Common myeloid progenitor, CD34-positive (primary cell): Measurements from ENCODE around the gene CHAF1A.

ENCODE experiments used
- CTCF ChIA-PET: fragments of 350-600 bp; sonication (Branson Sonifier 250); formaldehyde crosslinking; loops from one replicate; lab custom pipeline; 2021; ENCODE audit warnings: antibody characterized with exemption; lab: Charles Lee
- POLR2A ChIA-PET: fragments of 350-600 bp; sonication (Branson Sonifier 250); formaldehyde crosslinking; loops from one replicate; lab custom pipeline; 2021; ENCODE audit warnings: antibody characterized with exemption; lab: Charles Lee
- DNase-seq, 3 donors: peaks; one replicate each; pipeline versions ENCODE4 v3.0.0 to v3.0.0-alpha.2; 2013
- H3K27ac ChIP-seq, 2 experiments: 1 replicate in 1 of 2; 2 replicates in 1 of 2; pipeline ENCODE4 v1.7.0; 2013; ENCODE audit warnings: inconsistent platforms in 2 of 2, low read length in 2 of 2, mild to moderate bottlenecking in 2 of 2, low read depth in 1 of 2, moderate library complexity in 1 of 2; ENCODE audit not compliant: severe bottlenecking in 2 of 2, insufficient read depth in 1 of 2, poor library complexity in 1 of 2
- H3K27me3 ChIP-seq, 5 experiments: replicated peaks in 2 of 5; 1 replicate in 3 of 5; 2 replicates in 2 of 5; pipeline versions ENCODE4 v1.6.1 to v1.7.0; 2013; ENCODE audit warnings: low read length in 4 of 5, mild to moderate bottlenecking in 2 of 5, moderate library complexity in 2 of 5, inconsistent platforms in 1 of 5; ENCODE audit not compliant: insufficient read depth in 5 of 5, control insufficient read depth in 4 of 5
- H3K36me3 ChIP-seq, 4 experiments: 1 replicate in 2 of 4; 2 replicates in 2 of 4; pipeline versions ENCODE4 v1.6.1 to v1.7.0; 2013; ENCODE audit warnings: low read length in 3 of 4, control low read depth in 1 of 4, mild to moderate bottlenecking in 1 of 4; ENCODE audit not compliant: control insufficient read depth in 4 of 4, insufficient read depth in 4 of 4
- H3K4me1 ChIP-seq, 4 experiments: 1 replicate in 3 of 4; 2 replicates in 1 of 4; pipeline versions ENCODE4 v1.6.1 to v1.7.1; 2013; ENCODE audit warnings: low read length in 3 of 4, mild to moderate bottlenecking in 3 of 4, control low read depth in 1 of 4, inconsistent platforms in 1 of 4, moderate library complexity in 1 of 4; ENCODE audit not compliant: control insufficient read depth in 4 of 4, insufficient read depth in 4 of 4; ENCODE audit errors: control extremely low read depth in 1 of 4
- H3K4me3 ChIP-seq, 7 experiments: 1 replicate in 4 of 7; 2 replicates in 3 of 7; pipeline versions ENCODE4 v1.5.1 to v1.7.0; 2013; ENCODE audit warnings: mild to moderate bottlenecking in 7 of 7, low read length in 6 of 7, moderate library complexity in 6 of 7, inconsistent platforms in 2 of 7, low read depth in 2 of 7, control low read depth in 1 of 7; ENCODE audit not compliant: insufficient read depth in 4 of 7, control insufficient read depth in 1 of 7; ENCODE audit errors: extremely low read depth in 1 of 7
- H3K9me3 ChIP-seq, 5 experiments: 1 replicate in 4 of 5; 2 replicates in 1 of 5; pipeline versions ENCODE4 v1.6.1 to v1.7.1; 2013; ENCODE audit warnings: low read length in 4 of 5, mild to moderate bottlenecking in 2 of 5, inconsistent platforms in 1 of 5, low read depth in 1 of 5, moderate library complexity in 1 of 5; ENCODE audit not compliant: control insufficient read depth in 4 of 5, insufficient read depth in 2 of 5; ENCODE audit errors: control extremely low read depth in 1 of 5
- WGBS: methylation state at CpG from one replicate; pipeline ENCODE4 v1.1.5; 2013; ENCODE audit not compliant: insufficient coverage; 5-methylcytosine and 5-hydroxymethylcytosine counted together

CHAF1A gene

DNA sequence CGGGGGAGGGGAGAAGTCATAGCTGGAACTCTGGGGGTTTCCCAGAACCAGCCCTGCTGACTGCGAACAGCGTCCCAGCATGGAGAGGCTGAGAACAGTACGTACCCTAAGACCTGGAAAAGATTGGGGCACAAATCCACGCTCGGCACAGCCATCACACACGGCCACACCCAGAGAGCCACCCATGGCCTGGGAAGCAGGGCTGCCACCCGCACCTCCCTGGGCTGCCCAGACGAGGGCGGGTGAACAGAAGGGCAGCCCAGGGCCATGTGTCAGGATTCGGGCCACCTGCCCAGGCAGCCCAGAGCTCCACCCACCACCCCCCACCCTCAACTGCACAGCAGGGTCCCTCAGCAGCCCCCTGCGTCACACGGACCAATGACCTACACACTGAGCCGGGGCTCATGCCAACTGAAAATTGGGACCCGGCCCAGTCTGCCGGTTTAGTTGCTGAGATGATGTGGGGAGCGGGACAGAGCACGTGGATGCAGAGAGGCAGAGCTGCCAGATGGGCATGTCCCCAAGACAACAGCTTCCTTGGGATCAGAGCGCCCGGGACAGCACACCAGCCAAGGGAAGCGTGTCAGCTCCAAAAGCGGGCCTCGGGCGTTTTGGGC is 46.7 kb downstream of the CHAF1A start:
- POLR2A ChIA-PET = no interaction called here
- no peak overlapping the region for H3K27ac ChIP-seq
- H3K9me3 ChIP-seq = no peaks in the 10 kb centered on the region
- peaks cover 8 to 89% (median 67%) of the 10 kb centered on the region in 4 experiments for H3K36me3 ChIP-seq
- H3K4me3 ChIP-seq = no peak overlapping the region
- DNase-seq = no peak
- CTCF ChIA-PET = interaction anchor here (0.7 kb wide), 1 partner anchor 10 kb away, joined by 3 read pairs; no protein-coding TSS in a partner anchor
- H3K27me3 ChIP-seq = no peaks in the 10 kb centered on the region
- no peaks in the 10 kb centered on the region for H3K4me1 ChIP-seq
- WGBS = 95% methylated on average over 23 of the region's 24 CpGs

- no peaks in the 10 kb centered on the region for H3K4me1 ChIP-seq
- POLR2A ChIA-PET = no interaction called here
- H3K36me3 ChIP-seq = peaks cover 8 to 86% (median 65%) of the 10 kb centered on the region in 4 experiments
- H3K4me3 ChIP-seq = no peak overlapping the region
- no peak overlapping the region for H3K27ac ChIP-seq
- CTCF ChIA-PET = interaction anchor here (0.7 kb wide), 1 partner anchor 10 kb away, joined by 3 read pairs; no protein-coding TSS in a partner anchor
- no peaks in the 10 kb centered on the region for H3K9me3 ChIP-seq
- WGBS = 94% methylated on average over 8 of the region's 9 CpGs
- DNase-seq = no peak
- H3K27me3 ChIP-seq = no peaks in the 10 kb centered on the region
Observed at GRCh38 chr19:4449639-4450028, 47.2 kb downstream of the CHAF1A start.

- no peak for DNase-seq
- H3K4me3 ChIP-seq = no peak overlapping the region
- no peaks in the 10 kb centered on the region for H3K27me3 ChIP-seq
- POLR2A ChIA-PET = no interaction called here
- peak overlapping the region in 1 of 2 experiments; percentile 34 for H3K27ac ChIP-seq
- CTCF ChIA-PET = interaction anchor here (1.0 kb wide), 1 partner anchor 21 kb away, joined by 4 read pairs; no protein-coding TSS in a partner anchor
- no peaks in the 10 kb centered on the region for H3K9me3 ChIP-seq
- peaks cover 2 to 16% (median 13%) of the 10 kb centered on the region in 4 experiments for H3K4me1 ChIP-seq
- 95% methylated on average over 24 of the region's 24 CpGs for WGBS
- H3K36me3 ChIP-seq = peaks cover 5 to 58% (median 46%) of the 10 kb centered on the region in 4 experiments
Observed at GRCh38 chr19:4452230-4452990, 50.0 kb downstream of the CHAF1A start.

DNA sequence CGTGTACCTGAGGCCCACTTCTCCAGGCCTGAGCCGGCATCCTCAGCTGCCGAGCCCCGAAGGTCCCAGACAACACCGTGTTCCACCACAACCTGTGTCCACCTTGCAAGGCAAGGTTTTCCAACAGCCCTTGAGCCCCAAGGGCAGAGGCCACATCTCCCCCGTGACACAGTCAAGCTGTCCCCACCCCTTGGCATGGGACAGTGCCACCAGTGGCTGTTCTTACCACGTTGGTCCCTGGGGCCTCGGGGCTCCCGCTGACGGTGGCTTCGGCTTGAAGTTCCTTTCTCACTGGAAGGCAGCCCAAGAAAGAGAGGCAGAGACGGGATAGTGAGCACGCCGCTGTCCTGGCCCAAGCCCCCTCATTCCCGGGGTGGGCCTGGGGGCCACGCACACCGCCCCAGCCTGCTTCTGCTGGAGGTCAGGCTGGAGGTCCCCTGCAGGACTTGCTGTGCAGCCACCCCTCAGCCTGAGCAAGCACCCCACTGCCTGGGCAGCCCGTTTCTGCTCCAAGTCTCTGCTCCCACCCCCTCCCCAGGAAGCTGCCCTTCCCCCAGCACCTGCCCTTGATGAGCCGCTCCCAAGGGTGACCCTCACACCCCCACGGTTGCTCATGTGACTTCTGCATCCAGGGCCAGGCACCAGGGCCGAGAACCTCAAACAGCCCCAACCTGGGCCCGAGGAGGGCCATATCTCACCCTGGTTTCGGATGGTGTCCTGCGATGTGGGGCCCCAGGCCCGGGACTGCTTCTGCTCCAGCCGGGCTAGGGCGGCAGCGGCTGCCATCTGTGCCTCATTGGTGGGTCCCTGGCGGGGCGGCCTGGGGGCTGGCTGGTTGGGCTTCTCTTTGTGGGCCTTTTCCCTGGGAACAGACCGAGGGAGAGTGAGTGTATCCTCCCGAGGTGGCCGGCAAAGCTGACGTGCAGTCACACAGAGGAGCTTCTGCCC is 51.1 kb downstream of the CHAF1A start:
- POLR2A ChIA-PET = no interaction called here
- Histone ChIP-seq H3K9me3 (no peaks in the 10 kb centered on the region), H3K27ac (no peak overlapping the region), H3K4me3 (no peak overlapping the region), H3K27me3 (no peaks in the 10 kb centered on the region), H3K36me3 (peaks cover 5 to 47% (median 38%) of the 10 kb centered on the region in 4 experiments), H3K4me1 (peaks cover 2 to 23% (median 17%) of the 10 kb centered on the region in 4 experiments)
- no peak for DNase-seq
- CTCF ChIA-PET = interaction anchor here (1.0 kb wide), 1 partner anchor 23 kb away, joined by 4 read pairs; no protein-coding TSS in a partner anchor
- 96% methylated on average over 30 of the region's 34 CpGs for WGBS

- Histone ChIP-seq H3K9me3 (no peaks in the 10 kb centered on the region), H3K27me3 (no peaks in the 10 kb centered on the region), H3K4me1 (peaks cover 2 to 23% (median 17%) of the 10 kb centered on the region in 4 experiments), H3K4me3 (no peak overlapping the region), H3K27ac (peak overlapping the region in 1 of 2 experiments; percentile 61), H3K36me3 (peaks cover 3 to 33% (median 31%) of the 10 kb centered on the region in 4 experiments)
- ChIA-PET POLR2A (no interaction called here), CTCF (interaction anchor here (0.8 kb wide), 1 partner anchor 14 kb away, joined by 5 read pairs; no protein-coding TSS in a partner anchor)
- 96% methylated on average over 23 of the region's 29 CpGs for WGBS
- no peak for DNase-seq
Observed at GRCh38 chr19:4454747-4455718, 52.6 kb downstream of the CHAF1A start.
